Activated T-cell treated with anti-CD3 and anti-CD28 coated beads, Interleukin-2, amount 50 U/mL, for 1 hour (primary cell): ENCODE data around the gene VANGL2.
"Not testable (repeated sequence)": the region's sequence is repeated elsewhere in the genome, so short reads cannot be mapped to it uniquely, and the experiment has no call there.

ENCODE experiments used
- DNase-seq: peaks from one replicate; pipeline ENCODE4 v3.0.0-alpha.2; 2020

Gene VANGL2

GRCh38 chr1:160371346-160371631, 29.1 kb upstream of the VANGL2 start:
- no peak for DNase-seq

GRCh38 chr1:160371756-160372155, 28.6 kb upstream of the VANGL2 start:
- no peak for DNase-seq

DNA sequence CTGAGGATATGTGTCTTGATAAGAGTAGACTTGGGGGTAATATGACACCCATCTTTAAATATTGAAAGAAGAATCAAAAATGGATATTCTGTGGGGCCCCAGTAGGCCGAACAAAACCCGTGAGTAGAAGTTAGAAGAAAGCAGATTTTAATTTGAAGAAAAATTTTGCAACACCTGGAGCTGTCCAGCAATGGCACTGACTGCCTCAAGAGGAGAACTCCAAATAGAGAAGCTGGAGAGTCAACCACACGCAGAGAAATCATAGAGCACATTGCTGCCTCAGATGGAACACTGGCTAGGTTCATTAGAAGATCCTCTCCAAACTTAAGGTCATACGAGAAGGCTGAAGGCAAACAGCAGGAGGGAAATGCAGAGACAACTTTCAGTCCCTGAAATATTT, 26.7 kb upstream of the VANGL2 start:
- no peak for DNase-seq

- no peak for DNase-seq
Observed at GRCh38 chr1:160374306-160375110, 25.9 kb upstream of the VANGL2 start.

DNA sequence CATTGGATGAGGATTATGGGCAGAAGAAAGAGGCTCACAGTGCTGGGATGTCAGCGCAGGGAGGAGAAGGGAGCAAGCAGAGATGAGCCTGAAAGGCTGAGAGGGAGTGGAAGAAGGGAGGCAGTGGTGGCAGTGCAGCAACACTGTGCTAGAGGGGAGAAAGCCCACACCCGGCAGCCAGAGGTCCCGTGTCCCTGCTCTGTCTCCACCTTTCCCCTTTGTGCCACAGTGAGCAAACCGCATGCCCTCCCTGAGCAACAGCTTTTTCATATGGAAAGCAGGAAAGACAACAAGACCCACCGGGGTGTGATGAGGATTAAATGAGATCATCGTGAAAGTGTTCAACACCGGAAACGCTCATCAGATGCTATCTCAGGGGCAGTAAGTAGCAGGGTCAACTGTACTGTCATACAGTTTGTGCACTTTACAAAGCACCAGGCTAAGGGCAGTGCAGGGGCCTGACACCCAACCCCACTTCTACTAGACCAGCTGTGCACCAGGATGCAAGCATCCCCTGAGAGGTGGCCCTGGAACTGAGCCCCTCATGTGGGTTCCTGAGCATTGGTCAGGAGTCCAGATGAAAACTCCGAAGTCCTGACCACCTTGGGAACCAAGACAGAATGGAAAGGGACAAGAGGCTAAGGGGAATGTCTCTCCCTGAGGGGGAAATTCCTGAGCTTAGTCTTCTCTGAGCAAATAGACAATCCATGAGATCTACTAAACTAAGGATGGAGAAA, 24.4 kb upstream of the VANGL2 start:
- no peak for DNase-seq

DNA sequence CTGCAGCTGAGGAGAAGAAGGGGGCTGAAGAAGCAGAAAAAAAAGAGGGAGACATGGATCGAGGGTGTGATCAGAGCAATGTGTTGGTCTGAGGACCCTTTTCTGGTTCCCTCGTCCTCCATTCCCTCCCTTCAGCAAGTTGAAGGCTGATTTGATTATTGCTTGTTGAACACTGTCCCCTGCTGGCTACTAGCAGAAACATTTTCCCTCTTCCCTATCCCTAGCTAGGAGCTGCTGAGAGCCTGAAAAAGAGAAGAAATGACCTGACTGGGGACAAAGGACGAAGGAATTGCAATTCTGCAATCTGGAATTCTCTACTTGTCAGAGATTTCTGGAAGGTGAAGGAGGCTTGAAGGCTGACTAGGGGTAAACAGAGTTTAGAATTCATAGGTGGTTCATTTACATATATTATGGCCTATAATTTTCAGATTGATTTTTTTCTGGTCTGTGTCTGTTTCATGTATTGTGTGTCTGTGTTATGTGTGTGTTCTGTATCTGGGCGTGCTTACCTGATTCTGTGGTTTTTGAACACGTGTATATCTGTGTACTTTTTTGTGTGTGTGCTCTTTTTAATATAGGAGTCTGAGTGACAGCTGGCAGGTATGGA, 23.7 kb upstream of the VANGL2 start:
- DNase-seq, result no peak

DNA sequence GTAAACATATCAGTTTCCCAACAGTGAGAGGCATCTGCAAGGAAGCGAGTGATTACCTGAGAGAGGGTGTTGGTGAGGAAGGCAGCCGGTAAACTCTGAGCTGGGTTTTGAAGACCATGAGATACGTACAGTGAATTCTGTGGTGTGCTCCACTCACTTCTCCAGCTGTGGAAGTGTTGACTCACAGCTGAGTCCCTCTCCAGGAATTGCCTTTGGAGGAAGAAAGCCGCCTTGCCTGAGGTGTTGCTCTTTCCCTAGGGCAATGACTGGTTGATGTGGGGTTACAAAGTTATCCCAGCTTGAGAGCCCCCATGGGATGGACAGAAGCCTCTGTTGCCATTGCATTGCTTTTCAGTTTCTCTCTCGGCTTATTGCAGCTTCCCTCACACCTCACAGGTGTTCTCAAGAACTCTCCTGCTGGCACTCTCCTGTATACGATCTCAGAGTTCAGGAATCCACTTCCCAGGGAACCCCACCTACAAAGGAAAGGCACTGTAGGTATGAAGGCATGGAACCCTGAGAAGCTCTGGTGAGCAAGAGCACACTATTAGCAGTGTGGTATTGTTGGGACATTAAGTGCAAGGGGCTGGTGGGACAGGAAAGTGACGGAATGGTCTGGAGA, 22.7 kb upstream of the VANGL2 start:
- no peak for DNase-seq

- DNase-seq, result not testable (repeated sequence)
Observed at GRCh38 chr1:160384812-160385211, 15.6 kb upstream of the VANGL2 start.

DNA sequence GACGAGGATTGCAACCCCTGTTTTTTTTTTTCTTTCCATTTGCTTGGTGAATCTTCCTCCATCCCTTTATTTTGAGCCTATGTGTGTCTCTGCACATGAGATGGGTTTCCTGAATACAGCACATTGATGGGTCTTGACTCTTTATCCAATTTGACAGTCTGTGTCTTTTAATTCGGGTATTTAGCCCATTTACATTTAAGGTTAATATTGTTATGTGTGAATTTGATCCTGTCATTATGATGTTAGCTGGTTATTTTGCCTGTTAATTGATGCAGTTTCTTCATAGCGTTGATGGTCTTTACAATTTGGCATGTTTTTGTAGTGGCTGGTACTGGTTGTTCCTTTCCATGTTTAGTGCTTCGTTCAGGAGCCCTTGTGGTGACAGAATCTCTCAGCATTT, 12.0 kb upstream of the VANGL2 start:
- not testable (repeated sequence) for DNase-seq

DNA sequence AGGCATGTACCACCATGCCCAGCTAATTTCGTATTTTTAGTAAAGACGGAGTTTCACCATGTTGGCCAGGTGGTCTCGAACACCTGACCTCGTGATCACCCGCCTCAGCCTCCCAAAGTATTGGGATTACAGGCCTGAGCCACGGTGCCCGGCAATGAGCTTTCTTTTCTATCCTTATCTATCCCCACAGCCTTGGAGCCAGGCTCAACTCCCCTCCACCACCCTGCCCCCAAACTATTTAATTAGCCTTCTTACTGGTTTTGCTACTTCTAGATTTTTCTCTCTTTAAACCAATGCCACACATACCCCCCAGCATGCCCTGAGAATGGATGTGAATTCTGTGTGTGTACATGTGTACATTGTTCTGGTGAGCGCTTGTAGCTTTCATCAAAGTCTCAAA, 5.7 kb upstream of the VANGL2 start:
- no peak for DNase-seq

- no peak for DNase-seq
Observed at GRCh38 chr1:160397651-160398050, 2.7 kb upstream of the VANGL2 start.

DNA sequence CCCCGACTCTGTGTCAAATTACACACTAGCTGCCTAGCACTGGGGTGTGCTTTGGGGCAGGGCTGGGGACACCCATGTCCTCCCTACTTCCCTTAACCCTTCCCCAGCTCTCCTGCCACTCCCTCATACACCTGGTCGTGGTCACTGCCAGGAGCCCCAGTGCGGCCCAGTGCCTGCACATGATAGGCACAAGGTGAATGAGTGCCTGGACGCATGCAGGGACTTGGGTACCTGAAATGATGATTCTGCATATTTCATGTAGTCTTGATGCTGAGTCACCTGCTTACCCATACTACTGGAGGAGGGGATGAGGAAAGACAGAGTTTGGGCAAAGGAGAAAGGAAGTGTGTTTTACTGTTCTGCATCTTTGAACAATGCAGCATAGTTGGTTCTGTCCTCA, 1.5 kb upstream of the VANGL2 start:
- DNase-seq, result no peak

- DNase-seq, result no peak
Observed at GRCh38 chr1:160399544-160400222, 681 bp upstream of the VANGL2 start.

DNA sequence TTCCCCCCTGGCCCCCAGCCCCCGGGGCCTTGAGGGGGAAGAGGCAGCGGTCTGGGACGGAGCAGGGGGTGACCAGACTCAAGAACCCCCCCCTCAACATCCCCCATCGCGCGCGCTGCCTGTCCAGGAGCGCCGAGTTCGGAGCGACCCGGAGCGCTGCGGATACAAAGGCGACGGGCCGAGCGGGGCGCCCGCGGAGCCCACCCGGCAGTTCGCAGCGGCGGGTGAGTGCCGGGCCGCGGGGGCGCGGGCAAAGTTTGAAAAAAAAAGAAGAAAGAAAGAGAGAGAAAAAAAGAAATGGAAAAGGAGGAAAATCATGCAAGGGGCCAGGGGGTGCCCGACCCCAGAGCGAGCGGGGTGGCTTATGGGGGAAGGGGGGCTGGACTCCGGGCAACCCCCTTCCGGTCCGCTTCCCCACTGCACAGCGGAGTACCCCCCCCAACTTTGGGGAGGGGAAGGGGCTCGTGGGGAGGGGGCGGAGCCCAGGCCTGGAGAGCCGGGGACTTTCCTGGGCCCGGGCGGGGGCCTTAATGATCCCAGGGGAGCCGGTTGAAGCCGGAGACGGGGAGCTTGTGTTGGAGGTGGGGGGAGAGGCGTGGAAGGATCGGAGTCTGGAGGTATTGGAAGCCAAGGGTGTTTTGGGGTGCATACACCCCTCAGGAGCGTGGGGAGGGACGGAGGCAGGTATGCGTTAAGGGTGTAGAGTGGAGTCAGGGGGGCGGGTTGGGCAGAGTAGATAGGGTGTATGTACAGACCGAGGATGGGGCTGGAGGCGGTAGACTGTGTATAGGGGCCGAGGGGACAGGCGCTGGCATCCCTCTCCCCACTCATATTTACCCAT, 502 bp downstream of the VANGL2 start:
- no peak for DNase-seq

DNA sequence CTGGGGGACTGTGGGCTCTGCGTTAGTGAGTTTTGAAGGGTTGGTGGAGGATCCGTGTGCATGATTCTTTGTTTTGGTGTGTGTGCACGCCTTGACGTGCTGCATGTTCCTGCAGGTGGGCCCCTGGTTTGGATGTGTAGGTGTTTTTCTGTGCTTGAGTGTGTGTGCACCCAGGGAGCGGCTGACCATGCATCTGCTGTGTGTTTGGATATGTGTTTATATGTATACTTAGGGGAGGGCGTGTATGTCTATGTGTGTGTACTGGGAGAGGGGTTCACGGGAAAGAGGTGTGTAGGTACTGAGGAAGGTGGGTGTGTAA, 1.1 kb downstream of the VANGL2 start:
- no peak for DNase-seq

DNA sequence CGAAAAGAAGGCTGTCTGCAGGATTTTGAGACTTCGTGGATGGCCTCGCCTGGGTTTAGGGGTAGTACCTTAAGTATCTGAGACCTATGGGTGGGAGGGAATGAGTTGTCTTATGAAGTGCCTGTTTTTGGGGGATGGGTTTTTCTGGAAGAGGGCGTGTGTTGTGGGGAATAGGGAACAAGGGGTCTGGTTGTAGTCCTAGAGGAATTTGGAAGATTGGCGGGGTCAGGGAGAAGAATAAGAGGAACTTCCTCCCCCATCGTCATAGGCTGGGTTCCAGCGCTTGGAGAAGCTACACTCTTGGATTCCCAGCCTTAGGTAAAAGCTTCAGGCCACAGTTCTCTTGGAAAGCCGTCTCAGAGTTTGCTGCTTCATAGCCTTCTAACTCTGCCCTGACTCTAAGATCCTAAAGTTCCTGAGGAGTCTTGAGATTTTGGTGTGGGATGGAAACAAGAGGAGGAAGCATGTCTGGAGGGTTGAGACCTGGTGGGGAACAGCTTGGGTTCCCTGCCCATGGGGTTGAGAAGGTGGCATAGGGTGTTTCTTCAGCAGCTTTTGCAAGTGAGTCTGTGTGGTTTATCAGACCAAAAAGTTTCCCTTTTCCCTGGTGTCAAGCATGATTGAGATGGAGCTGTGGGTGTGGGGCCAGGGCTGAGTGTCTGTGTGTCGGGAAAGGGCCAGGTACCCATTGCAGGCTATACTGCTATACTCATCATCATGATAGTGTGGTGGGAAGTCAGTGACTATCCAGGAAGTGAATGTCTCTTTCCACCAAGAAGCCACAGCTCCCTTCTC, 1.8 kb downstream of the VANGL2 start:
- DNase-seq, result no peak

DNA sequence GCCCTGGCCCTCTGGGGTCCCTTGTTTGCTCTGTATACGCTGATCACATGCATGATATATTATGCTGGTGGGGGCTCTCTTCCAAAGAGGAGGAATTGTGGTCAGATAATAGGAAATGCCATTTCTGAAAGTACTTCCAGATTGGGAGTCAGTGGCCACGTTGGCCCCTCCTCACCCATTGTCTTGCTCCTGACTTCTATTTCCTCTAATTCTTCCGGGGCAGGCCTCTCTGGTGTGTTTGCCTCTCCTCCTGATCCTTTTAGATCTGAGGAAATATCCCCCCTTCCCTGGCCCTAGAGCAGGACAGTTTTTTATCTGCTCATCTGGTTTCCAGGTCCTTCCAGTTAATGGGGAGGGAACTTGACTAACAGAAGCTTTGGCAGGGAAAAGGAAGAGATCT, 2.9 kb downstream of the VANGL2 start:
- no peak for DNase-seq

DNA sequence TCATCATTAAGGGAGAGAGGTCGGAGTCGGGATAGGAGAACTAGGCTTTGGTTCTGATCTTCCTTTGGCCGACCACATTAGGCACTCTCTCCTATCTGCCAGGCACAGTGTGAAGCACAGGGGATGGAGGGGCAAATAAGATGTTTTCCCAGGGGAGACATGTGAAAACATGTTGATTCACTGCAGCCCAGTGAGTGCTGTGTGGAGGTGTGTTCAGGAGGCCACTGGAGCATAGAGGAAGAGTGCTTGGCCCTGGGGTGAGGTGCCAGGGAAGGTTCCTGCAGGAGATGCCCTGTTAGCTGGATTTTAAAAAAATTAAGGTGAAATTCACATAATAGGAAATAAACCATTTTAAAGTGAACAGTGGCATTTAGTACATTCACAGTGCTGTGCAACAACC, 3.7 kb downstream of the VANGL2 start:
- DNase-seq, result no peak

DNA sequence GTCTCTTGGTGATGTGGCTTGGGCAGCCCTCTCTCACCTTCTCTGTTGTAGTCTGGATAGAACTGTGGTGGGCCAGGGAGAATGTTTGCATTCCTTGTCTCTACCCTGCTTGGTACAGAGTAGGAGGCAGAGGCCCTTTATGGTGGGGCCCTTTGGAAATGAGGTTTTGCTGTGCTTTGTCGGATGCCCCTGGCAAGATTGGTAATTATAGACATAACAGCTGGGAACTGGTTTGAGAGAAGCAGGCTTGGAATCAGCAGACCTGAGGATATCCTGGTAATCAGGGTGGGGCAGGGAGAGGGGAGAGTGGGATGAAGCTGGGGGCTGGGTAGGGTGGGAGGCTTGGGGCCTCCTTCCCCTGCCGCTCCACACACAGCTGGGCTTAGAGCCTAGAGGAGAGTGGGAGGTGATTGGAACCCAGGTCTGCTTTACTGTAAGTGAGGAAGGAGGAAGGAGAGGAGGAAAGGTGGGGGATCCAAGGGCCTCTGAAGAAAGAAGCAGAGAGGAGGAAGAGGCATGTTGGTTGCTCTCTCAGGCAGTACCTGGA, 5.0 kb downstream of the VANGL2 start:
- DNase-seq, result no peak

- no peak for DNase-seq
Observed at GRCh38 chr1:160406131-160406968, 6.0 kb downstream of the VANGL2 start.
